Measurements from ENCODE around the gene PKMYT1.

Gene PKMYT1

GRCh38 chr16:2980227-2981176 lies at the start of gene PKMYT1:
Gene PKMYT1, minus strand, starts transcription at chr16:2980446. Its CDS starts 789 bp downstream, at chr16:2979657.
- peak; percentile 85 for DNase-seq (ENCODE audit: low spot score)

- DNase-seq (ENCODE audit: low spot score): no peak
Measured at GRCh38 chr16:3029491-3030221, 49.4 kb upstream of the PKMYT1 start.

- DNase-seq (ENCODE audit: low spot score): no peak
Measured at GRCh38 chr16:3028716-3029319, 48.6 kb upstream of the PKMYT1 start.

- DNase-seq (ENCODE audit: low spot score): peak; percentile 68
Measured at GRCh38 chr16:3027983-3028715, 47.9 kb upstream of the PKMYT1 start.

- no peak for DNase-seq (ENCODE audit: low spot score)
Measured at GRCh38 chr16:3027489-3027795, 47.2 kb upstream of the PKMYT1 start.

- DNase-seq (ENCODE audit: low spot score): no peak
Measured at GRCh38 chr16:3026609-3027488, 46.6 kb upstream of the PKMYT1 start.

GRCh38 chr16:3026003-3026378 lies 45.7 kb upstream of the PKMYT1 start:
- no peak for DNase-seq (ENCODE audit: low spot score)

GRCh38 chr16:3025032-3026002 lies 45.1 kb upstream of the PKMYT1 start:
- no peak for DNase-seq (ENCODE audit: low spot score)

- peak; percentile 97 for DNase-seq (ENCODE audit: low spot score)
Measured at GRCh38 chr16:3023669-3024478, 43.6 kb upstream of the PKMYT1 start, which contains the start of the genes HCFC1R1 and THOC6. Gene HCFC1R1, minus strand, starts transcription at chr16:3023942. Its CDS starts 1 bp downstream, at chr16:3023941. Gene THOC6, plus strand, starts transcription at chr16:3024035. Its CDS starts 292 bp downstream, at chr16:3024327.

- DNase-seq (ENCODE audit: low spot score): peak; percentile 53
Measured at GRCh38 chr16:3023415-3023668, 43.1 kb upstream of the PKMYT1 start.

GRCh38 chr16:3022684-3023414 lies 42.6 kb upstream of the PKMYT1 start:
- DNase-seq (ENCODE audit: low spot score): no peak

GRCh38 chr16:3022208-3022683 lies 42.0 kb upstream of the PKMYT1 start:
- peak; percentile 74 for DNase-seq (ENCODE audit: low spot score)

- no peak for DNase-seq (ENCODE audit: low spot score)
Measured at GRCh38 chr16:3021449-3022207, 41.4 kb upstream of the PKMYT1 start.

GRCh38 chr16:3020604-3021448 lies 40.6 kb upstream of the PKMYT1 start:
- DNase-seq (ENCODE audit: low spot score): no peak

- DNase-seq (ENCODE audit: low spot score): no peak
Measured at GRCh38 chr16:3020247-3020603, 40.0 kb upstream of the PKMYT1 start, which contains the start of gene TNFRSF12A. Gene TNFRSF12A, plus strand, starts transcription at chr16:3020368. Its CDS starts 30 bp downstream, at chr16:3020398.

GRCh38 chr16:3019594-3020246 lies 39.5 kb upstream of the PKMYT1 start:
- no peak for DNase-seq (ENCODE audit: low spot score)
